ENCODE results near the gene PRPF40A. TPM values are rescaled to one million over a fixed set of nuclear protein-coding genes. Genes with fewer than 3 reads are reported as not detected.
"Not testable (repeated sequence)": the region's sequence is repeated elsewhere in the genome, so short reads cannot be mapped to it uniquely, and the experiment has no call there.

Gene PRPF40A
- total RNA-seq (10 to 100 TPM; 29.3 to 51.8 (median 34.0) TPM), polyA plus RNA-seq (10 to 100 TPM; 13.3 to 18.9 TPM)
- long read RNA-seq, donor 1, partial matches to known transcripts: 17 of 33 reads
- long read RNA-seq, donor 1, other reads (novel, unspliced or antisense): 16 of 33 reads
- long read RNA-seq, donor 2, partial matches to known transcripts: 16 of 32 reads
- long read RNA-seq, donor 2, other reads (novel, unspliced or antisense): 15 of 32 reads
- long read RNA-seq, donor 3, partial matches to known transcripts: 22 of 38 reads
- long read RNA-seq, donor 3, other reads (novel, unspliced or antisense): 16 of 38 reads

DNA sequence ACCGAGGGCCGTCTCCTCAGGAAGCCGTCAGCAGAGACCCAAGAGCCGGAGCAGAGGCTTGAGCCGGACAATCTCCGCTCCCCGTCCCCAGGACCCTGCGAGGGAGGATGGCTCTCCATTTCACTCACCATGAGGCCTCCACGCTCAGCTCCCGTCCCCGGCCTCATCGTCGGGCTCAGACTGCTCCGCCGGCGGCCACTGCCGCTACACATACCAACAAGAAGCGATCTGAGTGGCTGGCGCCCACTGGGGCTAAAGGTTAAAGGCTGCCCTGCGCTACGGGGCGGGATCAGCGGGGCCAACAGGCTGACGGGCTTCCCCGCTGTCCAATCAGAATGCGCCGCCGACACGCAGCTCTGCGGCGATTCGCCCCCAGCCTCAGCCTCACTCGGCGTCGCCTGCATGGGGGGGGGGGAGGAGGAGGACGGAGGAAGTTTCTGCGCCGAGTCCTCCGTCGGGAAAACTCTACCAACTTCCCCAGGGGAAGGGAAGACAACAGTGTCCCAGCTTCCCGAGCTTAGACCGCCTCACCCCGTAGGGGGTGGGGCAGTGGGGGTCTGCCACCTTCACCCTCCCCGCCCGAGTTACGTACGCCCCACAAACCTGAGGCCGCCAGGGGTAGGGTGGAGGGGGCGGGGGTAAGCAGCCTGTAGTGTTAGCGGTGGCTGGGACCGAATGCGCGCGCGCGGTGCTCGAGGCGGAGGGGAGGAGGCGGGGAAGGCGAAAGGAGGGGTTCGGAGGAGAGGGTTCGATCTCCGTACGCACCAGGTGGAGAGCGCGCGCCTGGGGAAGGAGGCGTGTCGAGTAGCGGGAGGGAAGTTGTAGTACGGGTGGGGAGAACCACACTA is at the start of gene PRPF40A:
Gene PRPF40A (minus strand): TSS at position 234 of the 848 bp plus-strand sequence. CDS start 22 bp downstream, at position 212.
- 0 to 1% methylated on average over 69 to 71 of the region's 71 CpGs for WGBS, 2 donors
- intact Hi-C loops (cut with DNase I): loop anchor here in 2 of 10 donors (5.0 kb wide), 1 partner anchor 540 kb away; the partner anchor contains the start of gene STAM2 (in 2 of the 2)
- Histone ChIP-seq H3K4me1 (peaks cover 0 to 57% (median 37%) of the 10 kb centered on the region in 9 donors), H3K27ac (peak within 1 kb of the TSS; percentile 86 to 99 (median 98)), H3K9me3 (no peaks in the 10 kb centered on the region), H3K4me3 (peak within 1 kb of the TSS; percentile 60 to 97 (median 88)), H3K36me3 (peaks cover 0 to 46% (median 9%) of the 10 kb centered on the region in 9 donors), H3K27me3 (no peaks in the 10 kb centered on the region)
- DNase-seq (peak; percentile 99), ATAC-seq (peak; percentile 94 to 97 (median 96))
- TF ChIP-seq, protein P1, sequence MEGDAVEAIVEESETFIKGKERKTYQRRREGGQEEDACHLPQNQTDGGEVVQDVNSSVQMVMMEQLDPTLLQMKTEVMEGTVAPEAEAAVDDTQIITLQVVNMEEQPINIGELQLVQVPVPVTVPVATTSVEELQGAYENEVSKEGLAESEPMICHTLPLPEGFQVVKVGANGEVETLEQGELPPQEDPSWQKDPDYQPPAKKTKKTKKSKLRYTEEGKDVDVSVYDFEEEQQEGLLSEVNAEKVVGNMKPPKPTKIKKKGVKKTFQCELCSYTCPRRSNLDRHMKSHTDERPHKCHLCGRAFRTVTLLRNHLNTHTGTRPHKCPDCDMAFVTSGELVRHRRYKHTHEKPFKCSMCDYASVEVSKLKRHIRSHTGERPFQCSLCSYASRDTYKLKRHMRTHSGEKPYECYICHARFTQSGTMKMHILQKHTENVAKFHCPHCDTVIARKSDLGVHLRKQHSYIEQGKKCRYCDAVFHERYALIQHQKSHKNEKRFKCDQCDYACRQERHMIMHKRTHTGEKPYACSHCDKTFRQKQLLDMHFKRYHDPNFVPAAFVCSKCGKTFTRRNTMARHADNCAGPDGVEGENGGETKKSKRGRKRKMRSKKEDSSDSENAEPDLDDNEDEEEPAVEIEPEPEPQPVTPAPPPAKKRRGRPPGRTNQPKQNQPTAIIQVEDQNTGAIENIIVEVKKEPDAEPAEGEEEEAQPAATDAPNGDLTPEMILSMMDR (IDR thresholded peaks at IDR 0.05): peak in 1 of 9 donors; percentile 6

DNA sequence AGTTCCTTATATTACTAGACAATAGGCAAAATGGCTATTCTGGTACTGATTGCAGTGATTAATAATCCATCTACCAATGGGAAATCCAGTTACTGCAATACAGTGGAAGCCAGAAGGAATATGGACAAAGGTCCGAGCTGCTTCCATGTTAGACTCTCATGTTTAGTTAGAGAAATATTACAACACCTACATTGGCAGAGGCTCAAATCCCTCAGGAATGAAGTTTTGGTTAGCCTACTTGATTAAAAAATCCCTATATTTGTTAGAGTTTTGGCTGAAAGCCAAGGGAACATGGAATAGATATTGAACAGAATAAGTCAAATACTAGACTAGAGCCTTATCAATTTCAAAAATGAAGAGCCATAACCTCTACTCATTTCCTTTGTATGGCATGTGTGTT is 49.7 kb upstream of the PRPF40A start:
- Histone ChIP-seq H3K27ac (no peak overlapping the region), H3K4me3 (no peak overlapping the region), H3K36me3 (peaks cover 0 to 15% (median 0%) of the 10 kb centered on the region in 9 donors), H3K27me3 (no peaks in the 10 kb centered on the region), H3K4me1 (no peaks in the 10 kb centered on the region), H3K9me3 (no peaks in the 10 kb centered on the region)
- intact Hi-C loops (cut with DNase I): no loop called here
- no peak for DNase-seq
- TF ChIP-seq, protein P1 (IDR thresholded peaks at IDR 0.05): no peak
- WGBS, 2 donors: 86 to 98% methylated on average over 1 of the region's 1 CpG
- ATAC-seq: no peak

DNA sequence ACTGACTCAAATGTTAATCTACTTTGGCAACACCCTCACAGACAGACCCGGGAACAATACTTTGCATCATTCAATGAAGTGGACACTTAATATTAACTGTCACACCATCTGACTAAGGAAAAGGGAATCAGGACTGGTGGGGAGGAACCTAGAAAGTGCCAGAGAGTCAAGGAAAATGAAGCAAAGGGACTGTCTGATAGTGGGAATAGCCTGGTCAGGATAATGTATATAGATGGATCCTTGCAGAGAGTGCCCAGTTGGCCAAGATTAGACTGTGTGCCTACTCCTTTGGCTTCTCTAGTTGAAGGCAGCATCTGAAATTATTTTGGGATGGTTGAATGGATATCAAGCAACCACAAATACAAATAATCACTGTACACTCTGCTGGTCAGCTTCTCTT is 46.4 kb upstream of the PRPF40A start:
- no peak overlapping the region for H3K4me3 ChIP-seq
- no peak for DNase-seq
- H3K9me3 ChIP-seq: no peaks in the 10 kb centered on the region
- H3K4me1 ChIP-seq: no peaks in the 10 kb centered on the region
- intact Hi-C loops (cut with DNase I): no loop called here
- H3K27me3 ChIP-seq: no peaks in the 10 kb centered on the region
- TF ChIP-seq, protein P1 (IDR thresholded peaks at IDR 0.05): no peak
- no peak overlapping the region for H3K27ac ChIP-seq
- no peak for ATAC-seq
- peaks cover 0 to 43% (median 0%) of the 10 kb centered on the region in 9 donors for H3K36me3 ChIP-seq
- WGBS, 2 donors: 76 to 81% methylated on average over 1 of the region's 1 CpG

- peaks cover 0 to 48% (median 0%) of the 10 kb centered on the region in 9 donors for H3K36me3 ChIP-seq
- H3K27me3 ChIP-seq; H3K9me3 ChIP-seq; H3K4me1 ChIP-seq; DNase-seq; H3K4me3 ChIP-seq; H3K27ac ChIP-seq; intact Hi-C loops (cut with DNase I): not testable (repeated sequence)
- peak in 2 of 8 donors; percentile 14 to 33 for ATAC-seq
- 79 to 80% methylated on average over 4 of the region's 4 CpGs for WGBS, 2 donors
These were observed 45.9 kb upstream of the PRPF40A start for GRCh38 chr2:152763208-152763607.
